Loucy (cell line): Measurements from ENCODE around the gene VDAC1.

Experiments used
- H2AFZ ChIP-seq: fragments of 200-600 bp; sonication (generic); 2 replicates; pipeline ENCODE4 v1.6.0; 2016; ENCODE audit warnings: antibody characterized with exemption, mild to moderate bottlenecking, low read length, moderate library complexity
- H3F3A ChIP-seq: fragments of 200-600 bp; 2 replicates; pipeline ENCODE4 v1.6.0; 2016; ENCODE audit warnings: antibody characterized with exemption, low read depth, mild to moderate bottlenecking
- H3K27me3 ChIP-seq: fragments of 200-600 bp; sonication (generic); 2 replicates; pipeline ENCODE4 v1.6.1; 2014; ENCODE audit warnings: low read length, mild to moderate bottlenecking; ENCODE audit not compliant: insufficient read depth, poor library complexity, severe bottlenecking
- H3K36me3 ChIP-seq: fragments of 200-600 bp; sonication (generic); 2 replicates; pipeline ENCODE4 v1.6.1; 2016; ENCODE audit warnings: low read length; ENCODE audit not compliant: insufficient read depth
- H3K4me1 ChIP-seq: fragments of 200-600 bp; sonication (generic); 2 replicates; pipeline ENCODE4 v1.5.1; 2014; ENCODE audit warnings: low read length, mild to moderate bottlenecking; ENCODE audit not compliant: insufficient read depth, poor library complexity, severe bottlenecking
- H3K4me2 ChIP-seq: fragments of 200-600 bp; sonication (generic); 2 replicates; pipeline ENCODE4 v1.6.0; 2014; ENCODE audit warnings: antibody characterized with exemption, low read length, low read depth, mild to moderate bottlenecking; ENCODE audit not compliant: poor library complexity, severe bottlenecking
- H3K4me3 ChIP-seq: fragments of 200-600 bp; sonication (generic); 2 replicates; pipeline ENCODE4 v1.5.1; 2014; ENCODE audit warnings: low read length, mild to moderate bottlenecking, mixed read lengths; ENCODE audit not compliant: poor library complexity, severe bottlenecking
- H3K79me2 ChIP-seq: fragments of 200-600 bp; sonication (generic); 2 replicates; pipeline ENCODE4 v1.6.1; 2014; ENCODE audit warnings: low read length; ENCODE audit not compliant: insufficient read depth
- H3K9ac ChIP-seq: fragments of 200-600 bp; sonication (generic); 2 replicates; pipeline ENCODE4 v1.6.0; 2014; ENCODE audit warnings: mild to moderate bottlenecking, low read depth, low read length, moderate library complexity; ENCODE audit not compliant: poor library complexity, severe bottlenecking
- H3K9me2 ChIP-seq: fragments of 200-600 bp; sonication (generic); replicated peaks from 2 replicates; pipeline ENCODE4 v1.6.1; 2016; ENCODE audit warnings: low read depth, low read length, mixed read lengths
- H3K9me3 ChIP-seq: fragments of 200-600 bp; sonication (generic); 2 replicates; pipeline ENCODE4 v1.6.1; 2014; ENCODE audit warnings: mild to moderate bottlenecking, antibody characterized with exemption, low read length, low read depth; ENCODE audit not compliant: insufficient read depth
- H4K20me1 ChIP-seq: fragments of 200-600 bp; sonication (generic); 2 replicates; pipeline ENCODE4 v1.6.0; 2014; ENCODE audit warnings: antibody characterized with exemption, low read length, mild to moderate bottlenecking; ENCODE audit not compliant: insufficient read depth, poor library complexity, severe bottlenecking
- CTCF ChIP-seq: fragments of 200-600 bp; sonication (generic); conservative IDR thresholded peaks from 2 replicates; pipeline ENCODE4 v1.5.1; 2014; ENCODE audit warnings: mild to moderate bottlenecking, antibody characterized with exemption, low read length
- EZH2phosphoT487 ChIP-seq: fragments of 200-600 bp; IDR thresholded peaks from 2 replicates; pipeline ENCODE4 v1.6.1; 2018; ENCODE audit warnings: antibody characterized with exemption, mild to moderate bottlenecking, moderate library complexity, borderline replicate concordance

The VDAC1 gene

GRCh38 chr5:133952729-133953567 lies 51.8 kb downstream of the VDAC1 start:
- Histone ChIP-seq H3K4me3 (no peak overlapping the region), H3K4me1 (no peaks in the 10 kb centered on the region), H4K20me1 (no peaks in the 10 kb centered on the region), H3K79me2 (no peaks in the 10 kb centered on the region), H3F3A (no peaks in the 10 kb centered on the region), H3K9me2 (no peaks in the 10 kb centered on the region), H3K36me3 (no peaks in the 10 kb centered on the region), H3K9me3 (no peaks in the 10 kb centered on the region), H3K9ac (no peak overlapping the region), H3K27me3 (no peaks in the 10 kb centered on the region), H3K4me2 (no peak overlapping the region), H2AFZ (no peak overlapping the region)
- TF ChIP-seq CTCF (no peak), EZH2phosphoT487 (no peak)

GRCh38 chr5:133950821-133951612 lies 53.8 kb downstream of the VDAC1 start:
- Histone ChIP-seq H2AFZ (no peak overlapping the region), H3K4me1 (no peaks in the 10 kb centered on the region), H3K9me3 (no peaks in the 10 kb centered on the region), H3K4me2 (no peak overlapping the region), H3K9me2 (no peaks in the 10 kb centered on the region), H3K4me3 (no peak overlapping the region), H3K36me3 (no peaks in the 10 kb centered on the region), H3K79me2 (no peaks in the 10 kb centered on the region), H3K27me3 (no peaks in the 10 kb centered on the region), H3F3A (no peaks in the 10 kb centered on the region), H4K20me1 (no peaks in the 10 kb centered on the region), H3K9ac (no peak overlapping the region)
- no peak for TF ChIP-seq CTCF
- no peak for TF ChIP-seq EZH2phosphoT487

GRCh38 chr5:133948721-133949120 lies 56.1 kb downstream of the VDAC1 start:
- Histone ChIP-seq H3K4me1 (no peaks in the 10 kb centered on the region), H3K36me3 (no peaks in the 10 kb centered on the region), H3K27me3 (no peaks in the 10 kb centered on the region), H3F3A (no peaks in the 10 kb centered on the region), H3K9me2 (no peaks in the 10 kb centered on the region), H4K20me1 (no peaks in the 10 kb centered on the region), H3K9ac (no peak overlapping the region), H3K9me3 (no peaks in the 10 kb centered on the region), H3K4me2 (no peak overlapping the region), H2AFZ (no peak overlapping the region), H3K4me3 (no peak overlapping the region), H3K79me2 (no peaks in the 10 kb centered on the region)
- no peak for TF ChIP-seq CTCF
- TF ChIP-seq EZH2phosphoT487: no peak
